HG03196 (cell line): Measurements from ENCODE around the gene GALNT6.

Experiments
- ATAC-seq: cut with Tn5 transposase; IDR thresholded peaks from one replicate; pipeline ENCODE4 v1.9.1; 2021; ENCODE audit not compliant: unreplicated experiment

GALNT6 gene

DNA sequence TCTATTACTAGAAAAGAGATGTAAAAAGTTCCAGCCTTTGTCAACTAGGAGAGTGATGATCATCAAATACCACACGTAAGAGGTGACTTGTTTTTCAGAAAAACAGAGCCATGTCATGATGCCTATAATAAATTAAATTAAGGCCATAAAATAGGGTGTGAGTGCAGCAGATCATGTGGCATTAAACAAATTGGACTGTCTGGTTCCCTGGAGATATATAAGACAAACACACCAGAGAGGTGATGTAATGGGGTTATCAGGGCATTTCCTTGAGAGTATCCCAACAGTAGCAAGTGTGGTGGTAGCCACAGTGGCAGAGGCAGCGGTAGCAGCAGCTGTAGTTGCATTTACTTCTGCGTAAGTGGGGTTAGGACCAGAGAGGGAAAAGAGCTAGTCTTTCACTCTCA lies 14.6 kb upstream of the GALNT6 start:
- ATAC-seq: no peak

DNA sequence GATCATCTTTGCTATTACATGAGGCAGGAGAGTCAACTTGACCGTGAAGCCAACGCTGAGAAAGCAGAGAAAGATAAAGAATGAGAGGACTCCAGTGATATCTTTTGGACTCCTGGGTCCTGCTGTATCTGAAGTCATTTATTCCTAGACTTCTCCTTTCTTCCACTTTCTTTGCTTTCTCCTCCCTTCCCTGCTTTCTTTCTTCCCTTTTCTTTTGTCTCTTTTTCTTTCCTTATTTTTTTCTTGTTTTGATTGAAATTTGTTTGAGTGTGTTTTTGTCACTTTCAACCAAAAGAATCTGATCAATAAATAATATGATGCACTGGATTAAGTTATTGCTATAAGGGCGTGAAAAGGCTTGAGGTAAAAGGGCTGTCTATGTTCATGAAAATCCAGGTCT lies 13.4 kb upstream of the GALNT6 start:
- ATAC-seq: no peak

DNA sequence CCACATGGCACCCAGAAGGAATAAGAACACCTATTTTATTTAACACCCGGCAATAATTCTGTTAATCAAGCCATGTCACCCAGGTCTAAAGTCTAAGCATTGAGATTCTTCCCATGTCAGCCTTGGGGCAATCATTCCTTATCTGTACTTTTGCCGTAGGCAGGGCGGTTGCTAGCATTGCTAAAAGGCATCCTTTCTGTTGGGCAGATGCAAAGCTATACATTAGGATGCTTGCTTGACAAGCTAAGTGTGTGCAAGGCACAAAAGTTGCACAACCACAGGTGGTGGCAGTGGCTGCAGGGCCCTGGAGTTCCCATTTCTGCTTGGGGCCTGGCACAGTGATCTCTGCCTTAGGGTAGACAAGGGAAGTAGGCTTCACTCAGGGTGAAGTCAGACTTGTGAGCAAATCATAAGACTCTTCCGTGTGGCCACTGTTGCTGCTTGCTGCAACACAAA lies 12.5 kb upstream of the GALNT6 start:
- ATAC-seq: no peak

DNA sequence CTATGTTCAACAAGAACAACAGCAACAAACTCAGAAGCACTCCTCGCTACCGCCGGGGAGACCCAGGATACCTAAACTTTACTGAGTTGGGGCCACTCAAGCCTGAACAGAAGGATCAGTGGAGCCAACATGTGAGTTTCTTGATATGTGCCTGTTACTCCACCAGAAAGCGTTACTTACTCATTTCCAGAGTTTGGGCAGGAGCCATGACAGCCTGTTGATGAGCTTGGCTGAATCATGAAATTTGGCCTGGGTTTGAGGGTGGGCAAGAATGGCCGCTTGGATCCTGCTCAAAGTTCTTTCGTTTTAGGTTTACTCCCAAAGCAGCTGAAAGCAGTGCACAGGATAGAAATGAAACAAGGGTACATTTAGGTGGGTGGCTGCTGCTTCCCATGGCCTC lies 12.0 kb upstream of the GALNT6 start:
- no peak for ATAC-seq

DNA sequence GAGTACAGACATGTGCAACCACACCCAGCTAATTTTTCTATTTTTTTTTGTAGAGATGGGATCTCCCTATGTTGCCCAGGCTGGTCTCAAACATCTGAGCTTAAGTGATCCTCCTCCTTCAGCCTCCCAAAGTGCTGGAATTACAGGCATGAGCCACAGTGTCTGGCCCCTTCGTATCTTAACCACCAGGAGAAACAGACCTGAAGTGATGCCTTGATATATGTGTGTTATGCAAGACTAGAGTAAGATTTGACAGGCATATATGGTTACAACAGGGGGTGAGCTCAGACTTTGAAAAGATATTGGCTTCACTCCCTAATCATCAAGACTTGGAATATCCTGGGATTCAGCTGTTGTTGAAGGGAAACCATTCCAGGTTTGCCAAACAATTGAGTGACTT lies 10.7 kb upstream of the GALNT6 start:
- ATAC-seq: no peak

DNA sequence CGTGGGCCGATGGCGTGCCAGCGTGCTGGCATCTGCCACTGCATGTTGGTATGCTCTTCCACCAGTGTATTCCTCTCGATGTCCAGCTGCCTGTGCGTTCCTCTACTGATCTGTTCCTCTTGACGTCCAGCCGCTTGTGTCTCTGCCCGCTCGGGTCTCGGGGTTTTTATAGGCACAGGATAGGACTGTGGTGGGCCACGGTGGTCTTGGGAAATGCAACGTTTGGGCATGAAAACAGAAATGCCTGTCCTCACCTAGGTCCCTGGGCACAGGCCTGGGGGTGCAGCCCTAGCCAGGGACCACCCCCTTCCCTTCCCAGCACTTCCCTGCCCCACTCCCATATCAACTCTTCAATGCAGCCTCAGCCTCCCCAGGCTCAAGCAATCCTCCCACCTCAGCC lies 10.3 kb upstream of the GALNT6 start:
- ATAC-seq: no peak

DNA sequence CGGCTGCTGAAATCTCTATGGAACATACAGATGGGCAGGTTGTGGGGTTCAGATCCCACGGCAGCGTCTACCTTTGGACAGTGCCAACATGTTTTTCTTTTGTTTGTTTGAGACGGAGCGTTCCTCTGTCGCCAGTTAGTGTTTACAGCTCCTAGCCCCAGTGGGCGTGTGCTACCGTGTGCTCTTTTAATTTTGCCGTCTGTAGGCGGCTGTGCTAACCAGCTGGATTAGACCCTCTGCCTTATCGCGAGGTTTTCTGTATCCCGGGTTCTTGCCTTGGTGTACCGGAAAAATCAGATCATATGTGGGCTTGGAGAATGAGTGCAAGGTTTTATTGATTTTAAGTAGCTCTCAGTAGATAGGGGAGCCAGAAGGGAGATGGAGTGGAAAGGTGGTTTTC lies 9.8 kb upstream of the GALNT6 start:
- ATAC-seq: no peak

DNA sequence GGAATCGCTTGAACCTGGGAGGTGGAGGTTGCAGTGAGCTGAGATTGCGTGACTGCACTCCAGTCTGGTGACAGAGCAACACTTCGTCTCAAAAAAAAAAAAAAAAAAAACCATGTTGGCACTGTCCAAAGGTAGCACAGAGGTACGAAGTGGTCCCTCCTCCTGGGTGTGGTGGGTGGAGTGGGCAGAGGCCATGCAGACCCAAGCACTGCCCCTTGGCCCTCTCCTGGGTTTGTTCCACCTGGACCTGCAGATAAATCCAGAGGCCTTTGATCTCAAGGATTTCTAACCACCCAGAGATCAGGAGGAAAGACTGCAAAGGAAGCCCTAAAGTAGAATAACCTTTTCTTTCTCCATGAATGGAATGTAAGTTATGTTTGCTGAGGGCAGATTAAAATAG lies 8.7 kb upstream of the GALNT6 start:
- no peak for ATAC-seq

DNA sequence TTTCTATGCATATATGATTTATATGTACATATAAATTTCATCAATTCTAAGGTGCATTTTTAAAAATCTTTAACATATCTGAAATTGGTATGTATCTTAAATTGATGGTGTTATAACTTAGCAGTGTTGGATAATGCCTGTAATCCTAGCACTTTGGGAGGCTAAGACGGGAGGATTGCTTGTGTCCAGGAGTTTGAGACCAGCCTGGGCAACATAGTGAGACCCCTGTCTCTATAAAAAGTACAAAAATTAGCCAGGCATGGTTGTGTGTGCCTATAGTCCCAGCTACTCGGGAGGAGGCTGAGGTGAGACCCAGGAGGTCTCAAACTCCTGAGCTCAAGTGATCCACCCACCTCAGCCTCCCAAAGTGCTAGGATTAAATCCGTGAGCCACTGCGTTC lies 6.5 kb upstream of the GALNT6 start:
- no peak for ATAC-seq

DNA sequence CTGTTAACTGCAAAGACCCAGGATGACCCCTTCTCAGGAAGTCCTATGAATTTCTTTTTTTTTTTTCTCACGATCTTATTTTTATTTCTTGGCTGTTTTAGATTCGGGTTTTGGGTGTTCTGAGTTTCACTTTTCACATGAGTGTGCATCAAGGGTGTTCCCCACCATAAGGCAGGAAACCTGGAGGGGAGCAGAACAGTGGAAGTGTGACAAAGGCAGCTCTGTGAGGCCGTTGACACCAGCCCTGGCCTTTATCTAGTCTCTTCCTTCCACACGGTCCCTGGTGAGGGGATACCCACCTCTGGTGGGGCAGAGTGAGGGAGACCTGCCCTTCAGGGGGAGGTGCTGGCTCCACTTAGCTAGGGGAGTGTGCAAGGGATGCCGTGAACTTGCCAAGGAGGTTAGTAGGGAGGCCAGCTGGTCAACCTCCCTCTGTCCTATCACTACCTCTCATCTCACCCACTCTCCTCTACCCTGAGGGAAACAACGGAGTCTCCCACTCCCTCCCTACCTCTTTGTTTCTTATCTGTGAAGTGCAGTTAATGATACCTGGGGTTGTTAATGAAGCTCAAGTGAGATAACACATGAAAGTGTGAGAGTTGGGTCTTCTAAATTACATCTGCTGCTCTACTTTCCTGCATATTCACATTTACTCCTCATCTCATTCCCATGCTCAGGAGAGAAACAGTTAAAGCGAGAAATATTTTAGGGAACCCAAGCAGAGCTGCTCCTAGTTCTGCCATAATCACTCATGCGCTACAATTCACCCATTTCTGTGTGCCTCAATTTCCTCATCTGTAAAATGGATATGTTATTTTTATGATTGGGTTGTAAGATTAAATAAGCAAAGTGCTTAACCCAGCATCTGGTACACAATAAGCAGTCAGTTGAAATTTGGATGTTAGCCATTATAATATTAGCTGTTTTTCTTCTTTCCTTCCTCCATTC lies 4.4 kb upstream of the GALNT6 start:
- peak; percentile 42 for ATAC-seq

DNA sequence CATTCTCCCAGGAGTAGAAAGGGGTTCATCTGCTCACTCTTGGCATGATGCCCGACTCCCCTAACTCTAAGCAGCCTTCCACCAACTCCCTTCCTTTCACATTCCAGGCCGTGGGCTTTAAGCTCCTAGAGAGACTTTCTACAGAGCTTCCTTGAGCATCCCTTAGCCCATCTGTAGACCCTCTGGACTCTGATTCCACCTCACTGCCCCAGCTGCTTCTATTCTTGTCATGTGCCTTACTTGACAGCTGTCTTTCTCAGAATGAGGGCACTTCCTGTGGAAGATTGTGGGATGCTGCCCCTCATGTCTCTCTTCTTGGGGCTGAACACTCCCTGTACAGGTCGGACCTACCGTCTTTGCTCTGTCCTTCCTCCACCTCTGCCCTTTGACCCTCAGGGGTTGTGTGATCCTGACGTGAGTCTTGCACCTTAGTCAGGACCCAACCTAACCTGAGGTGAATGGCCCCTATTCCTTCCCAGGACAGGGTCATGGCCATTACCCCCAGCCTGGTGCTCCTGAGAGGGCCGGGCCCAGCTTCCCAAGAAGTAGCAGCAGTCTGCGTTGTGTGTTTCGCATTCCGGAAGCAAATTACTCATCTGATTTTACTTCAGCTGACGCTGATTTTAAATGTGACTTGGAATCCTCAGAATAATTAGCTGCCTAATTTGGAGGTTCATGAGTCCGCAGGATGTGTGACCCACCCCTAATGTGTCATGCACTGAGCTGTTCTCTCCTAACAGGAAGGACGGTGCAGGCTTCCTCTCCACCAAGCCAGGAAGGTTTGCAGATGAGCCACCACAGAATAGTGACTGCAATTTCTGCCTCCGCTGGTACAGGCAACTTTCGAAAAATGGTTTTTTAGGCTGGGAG lies 2.7 kb upstream of the GALNT6 start:
- ATAC-seq: no peak

DNA sequence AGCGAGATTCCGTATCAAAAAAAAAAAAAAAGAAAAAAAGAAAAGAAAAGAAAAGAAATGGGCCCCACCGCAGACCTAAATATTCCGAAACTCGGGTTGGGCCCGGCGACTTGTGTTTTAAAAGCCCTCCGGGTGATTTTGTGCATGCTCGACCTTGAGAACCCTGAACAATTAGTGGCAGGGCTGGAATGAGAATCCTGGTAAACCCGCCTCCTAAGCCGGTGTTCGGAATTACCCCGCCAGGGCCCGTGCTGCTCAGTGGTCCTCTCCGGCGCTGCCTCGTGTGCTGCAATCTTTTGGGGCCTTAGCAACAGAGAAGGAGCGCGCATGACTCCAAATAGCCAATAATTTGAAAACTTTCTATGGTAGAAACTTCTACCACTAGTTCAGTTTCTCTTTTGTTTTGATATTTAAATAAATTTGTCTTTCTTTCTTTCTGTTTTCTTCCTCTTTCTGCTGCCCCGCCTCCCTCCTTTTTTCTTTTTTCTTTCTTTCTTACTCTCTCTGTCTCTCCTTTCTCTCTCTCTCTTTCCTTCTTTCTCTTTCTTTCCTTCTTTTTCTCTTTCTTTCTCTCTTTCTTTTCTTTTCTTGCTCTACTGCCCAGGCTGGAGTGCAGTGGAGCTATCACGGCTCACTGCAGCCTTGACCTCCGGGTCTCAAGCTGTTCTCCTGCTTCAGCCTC lies 1.5 kb upstream of the GALNT6 start:
- ATAC-seq: no peak

DNA sequence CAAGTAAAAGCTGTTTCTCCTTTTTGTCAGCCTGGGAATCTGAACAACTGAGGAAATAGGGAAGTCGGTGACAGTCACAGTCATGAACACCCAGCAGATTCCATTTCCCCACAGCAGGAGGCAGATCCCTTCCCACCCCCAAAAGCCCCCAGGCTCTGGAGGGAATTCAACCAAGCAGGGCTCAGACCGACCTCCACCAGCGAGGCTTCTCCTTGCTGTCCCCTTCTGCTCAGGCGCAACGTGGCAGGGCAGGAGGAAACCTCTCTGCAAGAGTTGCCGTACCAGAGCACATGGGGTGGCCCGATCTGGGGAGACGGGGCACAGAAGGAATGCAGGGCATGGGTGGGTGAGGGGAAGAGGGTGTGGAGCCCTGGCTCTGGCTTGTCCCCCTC lies 319 bp downstream of the GALNT6 start:
- no peak for ATAC-seq

DNA sequence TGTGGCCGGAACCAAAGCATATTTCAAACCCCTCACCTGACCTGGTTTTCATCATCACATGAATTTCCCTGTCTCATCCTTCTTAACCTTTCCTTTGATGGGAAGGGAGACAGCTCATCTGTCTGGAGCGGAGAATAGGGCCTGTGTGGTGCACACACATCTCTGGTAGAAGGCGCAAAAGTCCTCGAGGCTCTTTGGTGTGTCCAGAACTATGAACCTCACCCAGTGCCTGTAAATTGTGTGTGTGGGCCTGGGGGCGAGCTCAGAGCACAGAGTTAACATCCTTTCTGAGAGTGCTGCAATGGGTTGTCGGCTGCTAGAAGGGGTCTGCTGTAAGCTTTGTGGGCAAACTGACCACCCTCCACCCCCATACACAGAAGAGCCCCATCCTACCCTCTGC lies 749 bp downstream of the GALNT6 start:
- ATAC-seq: no peak

DNA sequence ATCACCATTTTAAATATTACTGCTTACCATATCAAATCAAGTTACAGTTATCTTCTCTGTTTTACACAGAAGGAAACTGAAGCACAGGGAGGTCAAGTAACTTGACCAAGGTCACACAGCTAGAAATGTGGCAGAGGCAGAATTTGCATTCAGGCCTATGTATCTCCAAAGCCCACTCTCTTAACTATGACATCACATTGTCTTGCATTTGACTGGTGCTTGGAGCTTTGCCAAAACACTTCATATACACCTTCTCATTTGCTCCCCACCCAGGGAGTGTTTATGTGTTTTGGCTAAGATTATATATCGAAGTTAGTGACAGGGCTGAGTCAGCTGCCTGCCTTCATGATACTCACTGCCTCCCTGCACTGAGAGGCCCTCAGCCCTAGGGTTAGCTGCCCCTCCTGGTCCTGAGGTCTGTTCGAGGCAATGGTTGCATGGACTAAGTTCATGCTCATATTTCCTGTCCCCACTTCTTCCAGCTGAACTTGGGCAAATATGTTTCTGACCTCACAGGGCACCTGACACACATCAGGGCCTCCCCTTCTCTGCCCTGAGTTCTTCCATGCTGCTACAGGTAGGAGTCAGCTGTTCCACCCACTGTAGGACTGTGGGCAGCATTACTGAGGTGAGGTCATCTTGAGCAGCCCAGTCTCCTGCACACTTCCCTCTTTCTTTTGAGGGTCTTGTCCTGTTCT lies 1.8 kb downstream of the GALNT6 start:
- no peak for ATAC-seq

DNA sequence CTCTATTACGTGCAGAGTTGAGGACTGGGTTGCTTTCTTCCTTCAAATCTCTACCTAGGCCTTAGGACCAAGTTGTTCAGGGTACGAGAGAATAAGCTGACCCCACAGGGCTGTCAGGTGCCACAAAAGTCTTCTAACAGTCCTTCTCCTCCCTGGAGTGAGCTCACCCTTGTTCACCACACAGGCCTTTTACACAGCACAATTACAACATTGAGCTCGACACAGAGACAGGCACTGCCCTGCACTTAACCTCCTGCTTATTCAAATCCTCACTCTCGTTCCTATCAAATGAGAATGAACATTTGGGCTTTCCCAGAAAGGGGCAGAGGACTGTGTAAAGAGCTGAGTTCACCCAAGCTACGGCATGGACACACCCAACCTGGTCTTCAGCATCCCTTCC lies 2.4 kb downstream of the GALNT6 start:
- no peak for ATAC-seq

DNA sequence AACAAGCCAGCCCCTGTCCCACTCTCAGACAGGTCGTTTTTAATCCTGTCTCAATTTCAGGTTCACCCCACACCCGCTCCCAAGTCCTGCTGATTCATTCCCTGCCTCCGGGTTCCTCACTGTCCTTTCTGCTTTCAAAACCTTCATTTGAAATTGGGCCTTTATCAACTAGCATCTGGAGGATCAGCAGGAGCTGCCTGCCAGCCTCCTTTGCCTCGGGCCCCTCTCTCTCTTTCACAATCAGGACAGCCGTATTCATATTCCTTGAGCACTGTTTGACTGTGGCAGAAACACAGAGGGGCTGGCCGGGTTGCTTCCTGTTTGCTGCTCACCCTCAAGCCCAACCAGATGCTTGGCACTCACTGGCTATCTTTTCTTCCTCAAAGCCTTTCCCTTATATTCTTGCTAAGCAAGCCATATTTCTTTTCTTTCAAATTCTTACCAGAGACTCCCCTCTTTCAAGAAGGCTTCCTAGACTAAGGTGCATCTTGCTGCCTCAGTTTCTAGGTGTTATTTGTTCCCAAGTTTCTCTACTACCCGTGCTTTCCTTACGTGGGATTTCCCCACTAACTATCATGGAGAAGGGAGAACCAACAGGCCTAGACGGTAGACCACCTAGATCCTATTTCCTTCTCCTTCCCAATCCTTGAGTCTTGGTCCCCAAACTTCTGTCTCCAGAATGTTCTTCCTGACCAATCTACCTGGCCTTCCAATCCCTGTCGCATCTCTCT lies 3.0 kb downstream of the GALNT6 start:
- ATAC-seq: no peak

DNA sequence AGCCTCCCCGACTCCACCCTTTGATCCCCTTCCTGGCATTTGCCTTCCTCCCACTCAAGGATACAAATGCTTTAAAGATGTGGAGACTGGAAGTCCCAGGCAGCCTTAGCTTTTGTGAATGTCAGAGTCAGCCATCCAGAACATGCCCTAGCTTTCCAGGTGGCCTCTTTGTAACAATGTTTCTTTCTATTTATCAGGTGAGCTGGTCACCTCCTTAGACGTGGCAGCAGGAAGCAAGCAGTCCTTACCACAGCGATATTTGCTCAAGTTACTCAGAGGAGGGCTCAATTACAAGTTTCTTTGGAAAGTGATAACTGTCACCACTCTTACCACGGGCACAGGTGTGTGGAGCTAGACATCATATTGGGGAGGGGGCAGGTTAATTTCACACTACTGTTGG lies 4.9 kb downstream of the GALNT6 start:
- no peak for ATAC-seq

DNA sequence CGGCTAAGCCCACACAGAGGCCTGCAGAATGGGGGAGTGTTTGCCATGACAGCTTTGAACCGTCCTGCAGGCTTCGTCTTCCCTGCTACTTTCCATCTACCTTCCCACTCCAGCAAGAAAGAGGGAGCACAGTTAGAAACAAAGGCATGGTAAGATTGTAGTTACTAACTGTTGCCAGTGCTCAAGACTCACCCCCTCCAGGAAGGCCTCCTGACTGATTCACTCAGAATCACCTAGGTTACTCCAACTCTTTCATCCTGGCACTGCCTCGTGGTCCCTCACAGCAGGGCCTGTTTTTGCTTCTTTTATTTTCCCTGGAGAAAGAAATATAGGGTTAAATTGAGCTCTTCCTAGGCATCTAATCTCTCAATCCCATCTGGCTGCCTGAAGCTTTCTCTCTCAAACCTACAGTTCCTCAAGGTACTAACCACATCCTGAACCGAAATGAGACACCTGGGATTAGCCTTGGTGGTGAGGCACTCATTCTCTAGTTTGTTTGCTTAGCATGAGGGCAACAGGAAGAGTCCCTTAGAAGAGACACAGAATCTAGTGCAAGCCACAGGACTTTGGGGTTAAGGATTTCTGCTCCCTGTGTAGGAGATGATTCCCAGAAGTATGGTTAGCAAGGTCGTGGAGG lies 7.8 kb downstream of the GALNT6 start:
- ATAC-seq: no peak

DNA sequence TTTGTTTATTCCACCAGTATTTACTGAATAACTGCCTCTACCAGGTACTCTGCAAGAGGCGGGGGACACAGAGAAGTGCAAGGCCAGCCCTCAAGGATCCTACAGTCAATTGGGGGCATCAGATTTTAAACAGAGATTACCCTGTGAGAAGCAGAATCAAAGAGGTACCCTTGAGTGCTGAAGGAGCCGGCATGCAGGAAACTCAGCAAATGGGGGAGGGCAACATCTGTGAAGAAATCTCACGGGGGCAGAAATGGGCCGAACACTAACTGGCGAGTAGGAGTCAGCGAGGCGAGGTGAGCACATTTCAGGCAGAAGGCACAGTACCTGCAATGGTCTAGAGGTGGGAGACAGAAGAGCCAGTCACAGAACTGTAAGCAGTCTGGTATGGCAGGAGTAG lies 9.0 kb downstream of the GALNT6 start:
- no peak for ATAC-seq
